HPDE6-E6E7 (cell line): ENCODE data around the gene S100A2.
"Not testable (repeated sequence)": the region's sequence is repeated elsewhere in the genome, so short reads cannot be mapped to it uniquely, and the experiment has no call there.

Experiments
- DNase-seq: peaks from one replicate; pipeline ENCODE4 v3.0.0; 2011; ENCODE audit warnings: missing footprints; ENCODE audit errors: extremely low spot score

Gene S100A2

GRCh38 chr1:153588482-153588881 is 22.8 kb upstream of the S100A2 start:
- no peak for DNase-seq

- DNase-seq: not testable (repeated sequence)
Observed at GRCh38 chr1:153588033-153588432, 22.4 kb upstream of the S100A2 start.

GRCh38 chr1:153587314-153587713 is 21.7 kb upstream of the S100A2 start:
- DNase-seq: no peak

- no peak for DNase-seq
Observed at GRCh38 chr1:153586347-153586746, 20.7 kb upstream of the S100A2 start.

- DNase-seq: no peak
Observed at GRCh38 chr1:153585006-153585405, 19.4 kb upstream of the S100A2 start.

GRCh38 chr1:153583976-153584375 is 18.3 kb upstream of the S100A2 start:
- DNase-seq: no peak

- DNase-seq: not testable (repeated sequence)
Observed at GRCh38 chr1:153583514-153583913, 17.9 kb upstream of the S100A2 start.

GRCh38 chr1:153582836-153583235 is 17.2 kb upstream of the S100A2 start:
- not testable (repeated sequence) for DNase-seq

GRCh38 chr1:153578936-153579335 is 13.3 kb upstream of the S100A2 start:
- DNase-seq: no peak

- DNase-seq: no peak
Observed at GRCh38 chr1:153578490-153578889, 12.8 kb upstream of the S100A2 start.

GRCh38 chr1:153577624-153578051 is 12.0 kb upstream of the S100A2 start:
- DNase-seq: no peak

- DNase-seq: no peak
Observed at GRCh38 chr1:153577138-153577537, 11.5 kb upstream of the S100A2 start.

- not testable (repeated sequence) for DNase-seq
Observed at GRCh38 chr1:153575497-153575896, 9.9 kb upstream of the S100A2 start.

GRCh38 chr1:153575081-153575491 is 9.4 kb upstream of the S100A2 start:
- DNase-seq: not testable (repeated sequence)

GRCh38 chr1:153573351-153573750 is 7.7 kb upstream of the S100A2 start:
- DNase-seq: no peak

- DNase-seq: peak; percentile 78
Observed at GRCh38 chr1:153572569-153573015, 6.9 kb upstream of the S100A2 start.

GRCh38 chr1:153571706-153572105 is 6.1 kb upstream of the S100A2 start:
- no peak for DNase-seq

- no peak for DNase-seq
Observed at GRCh38 chr1:153570874-153571273, 5.2 kb upstream of the S100A2 start.

GRCh38 chr1:153569465-153569864 is 3.8 kb upstream of the S100A2 start:
- DNase-seq: no peak

- peak; percentile 76 for DNase-seq
Observed at GRCh38 chr1:153568367-153569099, 2.9 kb upstream of the S100A2 start.

GRCh38 chr1:153567621-153568366 is 2.1 kb upstream of the S100A2 start:
- peak; percentile 77 for DNase-seq

GRCh38 chr1:153566414-153567371 is 1.0 kb upstream of the S100A2 start:
- DNase-seq: peak; percentile 99
